PC-9 (cell line): ENCODE data around the gene CDH22.

ENCODE experiments used
- CTCF ChIP-seq: fragments of 200-600 bp; sonication (generic); conservative IDR thresholded peaks from 2 replicates; pipeline ENCODE4 v1.6.1; 2017; ENCODE audit warnings: mixed run types, antibody characterized with exemption, mild to moderate bottlenecking, moderate library complexity
- EZH2 ChIP-seq: fragments of 200-600 bp; sonication (generic); IDR thresholded peaks from 2 replicates; pipeline ENCODE4 v1.8.0; 2017; ENCODE audit warnings: antibody characterized with exemption, low read depth

- TF ChIP-seq EZH2: no peak
- TF ChIP-seq CTCF: no peak
These were observed 14.3 kb upstream of the CDH22 start for GRCh38 chr20:46322641-46323040.
